ENCODE results near the gene ZNF765. TPM values are rescaled to one million over a fixed set of nuclear protein-coding genes. Genes with fewer than 3 reads are reported as not detected.
"Not testable (repeated sequence)": the region's sequence is repeated elsewhere in the genome, so short reads cannot be mapped to it uniquely, and the experiment has no call there.

ZNF765 gene
- total and polyA plus RNA-seq, 2 experiments from 2014 or later: 10.3 to 33.4 TPM

GRCh38 chr19:53474832-53475231, 79.9 kb downstream of the ZNF765 start:
- peaks cover 62% of the 10 kb centered on the region for H3K79me2 ChIP-seq (replicated peaks; ENCODE audit: insufficient read depth)
- not testable (repeated sequence) for H2AFZ ChIP-seq; H3K27ac Mint-ChIP-seq; H3K9me2 ChIP-seq (ENCODE audit: insufficient read depth); H3K4me3 Mint-ChIP-seq; H3K4me3 ChIP-seq; H3K27me3 ChIP-seq (ENCODE audit: insufficient read depth); H3K4me2 ChIP-seq; H3F3A ChIP-seq (replicated peaks; ENCODE audit: low read depth); H3K27me3 Mint-ChIP-seq (ENCODE audit: insufficient read depth, low read depth, poor library complexity); H3K27ac ChIP-seq (ENCODE audit: low read depth); H3K36me3 ChIP-seq (ENCODE audit: insufficient read depth)
- DNase-seq (ENCODE audit: low spot score) (peak; percentile 41), ATAC-seq (peak; percentile 65)
- peaks cover 16% of the 10 kb centered on the region for H3K9me3 Mint-ChIP-seq
- peaks cover 54% of the 10 kb centered on the region for H3K36me3 Mint-ChIP-seq (ENCODE audit: low read depth)
- TF ChIP-seq, protein P1, sequence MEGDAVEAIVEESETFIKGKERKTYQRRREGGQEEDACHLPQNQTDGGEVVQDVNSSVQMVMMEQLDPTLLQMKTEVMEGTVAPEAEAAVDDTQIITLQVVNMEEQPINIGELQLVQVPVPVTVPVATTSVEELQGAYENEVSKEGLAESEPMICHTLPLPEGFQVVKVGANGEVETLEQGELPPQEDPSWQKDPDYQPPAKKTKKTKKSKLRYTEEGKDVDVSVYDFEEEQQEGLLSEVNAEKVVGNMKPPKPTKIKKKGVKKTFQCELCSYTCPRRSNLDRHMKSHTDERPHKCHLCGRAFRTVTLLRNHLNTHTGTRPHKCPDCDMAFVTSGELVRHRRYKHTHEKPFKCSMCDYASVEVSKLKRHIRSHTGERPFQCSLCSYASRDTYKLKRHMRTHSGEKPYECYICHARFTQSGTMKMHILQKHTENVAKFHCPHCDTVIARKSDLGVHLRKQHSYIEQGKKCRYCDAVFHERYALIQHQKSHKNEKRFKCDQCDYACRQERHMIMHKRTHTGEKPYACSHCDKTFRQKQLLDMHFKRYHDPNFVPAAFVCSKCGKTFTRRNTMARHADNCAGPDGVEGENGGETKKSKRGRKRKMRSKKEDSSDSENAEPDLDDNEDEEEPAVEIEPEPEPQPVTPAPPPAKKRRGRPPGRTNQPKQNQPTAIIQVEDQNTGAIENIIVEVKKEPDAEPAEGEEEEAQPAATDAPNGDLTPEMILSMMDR (conservative IDR thresholded peaks at IDR 0.05; ENCODE audit: low read depth in 2 of 2): peak; percentile 11 to 55; a peak in 2 of 4 replicates
- peaks cover 14% of the 10 kb centered on the region; the same call in 2 of the 3 replicates for H3K4me1 Mint-ChIP-seq
- H3K4me1 ChIP-seq (ENCODE audit: insufficient read depth): peaks cover 11% of the 10 kb centered on the region; the same call in 1 of the 2 replicates
- peaks cover 13% of the 10 kb centered on the region; the same call in 1 of the 2 replicates for H4K20me1 ChIP-seq (replicated peaks; ENCODE audit: insufficient read depth)

GRCh38 chr19:53475470-53475869, 80.5 kb downstream of the ZNF765 start:
- ATAC-seq: not testable (repeated sequence)

More at GRCh38 chr19:53475470-53475869, 80.5 kb downstream of the ZNF765 start:
- not testable (repeated sequence) for H3F3A ChIP-seq (replicated peaks; ENCODE audit: low read depth); H3K4me3 ChIP-seq; H3K9me2 ChIP-seq (ENCODE audit: insufficient read depth); H3K4me3 Mint-ChIP-seq; DNase-seq (ENCODE audit: low spot score); H3K27me3 ChIP-seq (ENCODE audit: insufficient read depth); H3K4me1 ChIP-seq (ENCODE audit: insufficient read depth); H3K27me3 Mint-ChIP-seq (ENCODE audit: insufficient read depth, low read depth, poor library complexity); H3K27ac Mint-ChIP-seq; H3K4me2 ChIP-seq; H2AFZ ChIP-seq; H3K27ac ChIP-seq (ENCODE audit: low read depth)
- Mint-ChIP-seq H3K9me3 (peaks cover 23% of the 10 kb centered on the region), H3K4me1 (peaks cover 11% of the 10 kb centered on the region; the same call in 2 of the 3 replicates), H3K36me3 (ENCODE audit: low read depth) (peaks cover 61% of the 10 kb centered on the region)
- Histone ChIP-seq H3K79me2 (replicated peaks; ENCODE audit: insufficient read depth) (peaks cover 62% of the 10 kb centered on the region), H3K36me3 (ENCODE audit: insufficient read depth) (peaks cover 14% of the 10 kb centered on the region), H4K20me1 (replicated peaks; ENCODE audit: insufficient read depth) (peaks cover 13% of the 10 kb centered on the region; the same call in 1 of the 2 replicates)

Small RNA genes lying within 50 kb of the gene (small RNA-seq; reads per million reads assigned to genes)
- gene RPL39P36 (ENCODE audit: low replicate concordance): not detected

Other genes with a start within 250 kb of the ZNF765 start
- gene ZNF347, start 236.1 kb upstream of the ZNF765 start, total RNA-seq (2014; rRNA removed; shearing (Covaris generic)): 10.8 and 11.9 TPM in 2 replicates
- gene ZNF347, start 236.1 kb upstream of the ZNF765 start, polyA plus RNA-seq (2016; fragmentation: Nextera tagmentation; extraction: Ambion mirVana): 3.4 and 4.6 TPM in 2 replicates
- gene ZNF665, start 201.8 kb upstream of the ZNF765 start, total RNA-seq (2014; rRNA removed; shearing (Covaris generic)): 3.5 and 5.4 TPM in 2 replicates
- 1.9 and 3.1 TPM in 2 replicates for gene ZNF665, start 201.8 kb upstream of the ZNF765 start, polyA plus RNA-seq (2016; fragmentation: Nextera tagmentation; extraction: Ambion mirVana)
- 57.2 and 60.5 TPM in 2 replicates for gene ZNF677, start 140.3 kb upstream of the ZNF765 start, total RNA-seq (2014; rRNA removed; shearing (Covaris generic))
- gene ZNF677, start 140.3 kb upstream of the ZNF765 start, polyA plus RNA-seq (2016; fragmentation: Nextera tagmentation; extraction: Ambion mirVana): 68.1 and 74.8 TPM in 2 replicates
- gene VN1R2, start 136.9 kb upstream of the ZNF765 start, total RNA-seq (2014; rRNA removed; shearing (Covaris generic)): not detected in 2 replicates
- gene VN1R2, start 136.9 kb upstream of the ZNF765 start, polyA plus RNA-seq (2016; fragmentation: Nextera tagmentation; extraction: Ambion mirVana): not detected in 2 replicates
- not detected in 2 replicates for gene VN1R4, start 127.4 kb upstream of the ZNF765 start, total RNA-seq (2014; rRNA removed; shearing (Covaris generic))
- not detected in 2 replicates for gene VN1R4, start 127.4 kb upstream of the ZNF765 start, polyA plus RNA-seq (2016; fragmentation: Nextera tagmentation; extraction: Ambion mirVana)
- gene ZNF845, start 61.4 kb upstream of the ZNF765 start, total RNA-seq (2014; rRNA removed; shearing (Covaris generic)): 17.0 and 22.1 TPM in 2 replicates
- gene ZNF845, start 61.4 kb upstream of the ZNF765 start, polyA plus RNA-seq (2016; fragmentation: Nextera tagmentation; extraction: Ambion mirVana): 4.3 and 5.5 TPM in 2 replicates
- 74.0 and 99.8 TPM in 2 replicates for gene ZNF525, start 29.4 kb upstream of the ZNF765 start, total RNA-seq (2014; rRNA removed; shearing (Covaris generic))
- 29.5 and 39.3 TPM in 2 replicates for gene ZNF525, start 29.4 kb upstream of the ZNF765 start, polyA plus RNA-seq (2016; fragmentation: Nextera tagmentation; extraction: Ambion mirVana)
- 35.0 and 40.1 TPM in 2 replicates for gene ZNF761, start 36.8 kb downstream of the ZNF765 start, total RNA-seq (2014; rRNA removed; shearing (Covaris generic))
- 13.4 and 17.1 TPM in 2 replicates for gene ZNF761, start 36.8 kb downstream of the ZNF765 start, polyA plus RNA-seq (2016; fragmentation: Nextera tagmentation; extraction: Ambion mirVana)
- gene ZNF813, start 72.6 kb downstream of the ZNF765 start, total RNA-seq (2014; rRNA removed; shearing (Covaris generic)): 29.3 and 30.9 TPM in 2 replicates
- 5.3 and 6.4 TPM in 2 replicates for gene ZNF813, start 72.6 kb downstream of the ZNF765 start, polyA plus RNA-seq (2016; fragmentation: Nextera tagmentation; extraction: Ambion mirVana)
- 33.7 and 36.2 TPM in 2 replicates for gene ZNF331, start 143.0 kb downstream of the ZNF765 start, total RNA-seq (2014; rRNA removed; shearing (Covaris generic))
- gene ZNF331, start 143.0 kb downstream of the ZNF765 start, polyA plus RNA-seq (2016; fragmentation: Nextera tagmentation; extraction: Ambion mirVana): 32.7 and 46.5 TPM in 2 replicates
- not detected in 2 replicates for gene DPRX, start 236.8 kb downstream of the ZNF765 start, total RNA-seq (2014; rRNA removed; shearing (Covaris generic))
- gene DPRX, start 236.8 kb downstream of the ZNF765 start, polyA plus RNA-seq (2016; fragmentation: Nextera tagmentation; extraction: Ambion mirVana): not detected in 2 replicates